ENCODE measurements around the gene AMOTL1. TPM values are rescaled to one million over a fixed set of nuclear protein-coding genes. Genes with fewer than 3 reads are reported as not detected.

The AMOTL1 gene
- polyA plus RNA-seq, 1 of the 3 experiments (the other 2 are of a cell fraction): 10.7 TPM

DNA sequence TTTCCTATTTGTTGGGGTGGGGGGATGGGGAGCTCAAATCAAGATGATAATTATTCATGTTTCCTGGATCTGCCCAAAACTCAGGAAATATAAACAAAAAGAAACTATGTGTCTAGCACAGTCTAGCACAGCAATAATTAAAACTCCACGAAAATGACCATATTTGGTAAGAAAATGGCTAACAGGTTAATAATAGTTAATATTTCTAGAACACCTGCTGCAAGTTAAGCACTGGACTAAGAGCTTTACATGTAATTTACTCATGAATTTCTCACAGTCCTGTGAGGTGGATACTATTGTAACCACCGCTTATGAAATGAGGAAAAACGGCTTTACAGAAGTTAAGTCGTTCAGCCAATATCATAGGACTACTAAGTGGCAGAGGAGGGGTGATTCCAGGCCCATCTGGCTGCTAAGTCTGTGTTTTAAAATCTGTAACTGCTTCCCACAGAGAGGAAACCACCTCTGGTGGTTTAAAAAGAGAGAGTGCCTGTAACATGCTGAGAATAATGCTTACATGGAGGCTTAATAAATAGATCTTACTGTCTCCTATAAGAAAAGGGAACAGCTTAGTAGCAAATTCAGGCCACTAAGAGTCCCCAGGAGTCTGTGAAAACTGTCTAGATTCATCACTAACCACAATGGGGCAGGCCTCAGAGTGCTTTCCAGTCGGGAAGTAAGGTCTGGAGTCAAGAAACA is 11.0 kb upstream of the AMOTL1 start:
- Histone ChIP-seq H4K20me1 (ENCODE audit: insufficient read depth) (no peaks in the 10 kb centered on the region), H3K4me2 (no peak overlapping the region), H3K9ac (no peak overlapping the region), H2AFZ (ENCODE audit: low read depth) (no peak overlapping the region; the same call in 1 of the 2 replicates), H3K27me3 (ENCODE audit: insufficient read depth) (no peaks in the 10 kb centered on the region), H3K9me3 (no peaks in the 10 kb centered on the region), H3K4me1 (ENCODE audit: control insufficient read depth in 1 of 2, insufficient read depth in 2 of 2, low read depth in 1 of 2, low read length in 1 of 2) (peaks cover 0 to 1% of the 10 kb centered on the region in 2 experiments; a peak in 3 of 4 replicates), H3K9me2 (no peaks in the 10 kb centered on the region), H3K27ac (ENCODE audit: low read depth in 2 of 2, low read length in 1 of 2) (no peak overlapping the region), H3K79me2 (ENCODE audit: insufficient read depth) (no peaks in the 10 kb centered on the region), H3K36me3 (replicated peaks in 1 of 2; ENCODE audit: control insufficient read depth in 1 of 2, insufficient read depth in 2 of 2, low read length in 1 of 2) (no peaks in the 10 kb centered on the region), H3F3A (replicated peaks; ENCODE audit: insufficient read depth) (no peaks in the 10 kb centered on the region), H3K4me3 (ENCODE audit: low read depth in 2 of 2, low read length in 1 of 2) (no peak overlapping the region)
- WGBS (ENCODE audit: low lambda C conversion rate): 89% methylated on average over 5 of the region's 5 CpGs
- ChIA-PET CTCF (interaction anchor here (0.8 to 5.7 kb wide), 5 partner anchors 9 to 180 kb away, joined by 3 to 36 read pairs (median 5); partner anchors contain the start of gene AMOTL1), POLR2A (no interaction called here)
- DNase-seq: no peak
- TF ChIP-seq SIN3A (IDR thresholded peaks at IDR 0.05; ENCODE audit: borderline replicate concordance, low read depth, low read length): no peak
- TF ChIP-seq, protein P1, sequence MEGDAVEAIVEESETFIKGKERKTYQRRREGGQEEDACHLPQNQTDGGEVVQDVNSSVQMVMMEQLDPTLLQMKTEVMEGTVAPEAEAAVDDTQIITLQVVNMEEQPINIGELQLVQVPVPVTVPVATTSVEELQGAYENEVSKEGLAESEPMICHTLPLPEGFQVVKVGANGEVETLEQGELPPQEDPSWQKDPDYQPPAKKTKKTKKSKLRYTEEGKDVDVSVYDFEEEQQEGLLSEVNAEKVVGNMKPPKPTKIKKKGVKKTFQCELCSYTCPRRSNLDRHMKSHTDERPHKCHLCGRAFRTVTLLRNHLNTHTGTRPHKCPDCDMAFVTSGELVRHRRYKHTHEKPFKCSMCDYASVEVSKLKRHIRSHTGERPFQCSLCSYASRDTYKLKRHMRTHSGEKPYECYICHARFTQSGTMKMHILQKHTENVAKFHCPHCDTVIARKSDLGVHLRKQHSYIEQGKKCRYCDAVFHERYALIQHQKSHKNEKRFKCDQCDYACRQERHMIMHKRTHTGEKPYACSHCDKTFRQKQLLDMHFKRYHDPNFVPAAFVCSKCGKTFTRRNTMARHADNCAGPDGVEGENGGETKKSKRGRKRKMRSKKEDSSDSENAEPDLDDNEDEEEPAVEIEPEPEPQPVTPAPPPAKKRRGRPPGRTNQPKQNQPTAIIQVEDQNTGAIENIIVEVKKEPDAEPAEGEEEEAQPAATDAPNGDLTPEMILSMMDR (IDR thresholded peaks at IDR 0.05): no peak

DNA sequence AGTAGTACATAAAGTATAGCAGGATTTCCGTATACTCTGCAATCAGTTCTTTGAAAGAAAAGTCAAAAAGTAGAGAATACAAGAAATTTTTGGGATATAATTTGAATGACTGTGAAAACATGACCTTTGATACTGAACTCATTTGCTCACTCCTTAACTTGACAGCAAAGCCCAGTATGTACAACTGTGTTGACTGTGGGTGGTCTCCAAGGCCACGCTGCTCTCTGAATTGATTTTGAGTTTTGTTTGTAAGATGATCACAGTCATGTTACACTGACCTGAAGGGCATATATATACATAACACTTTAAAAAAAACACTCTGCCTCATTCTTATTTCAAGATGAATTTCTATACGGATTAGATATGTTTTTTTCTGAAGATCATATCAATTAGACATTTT is 9.5 kb upstream of the AMOTL1 start:
- Histone ChIP-seq H3K4me1 (ENCODE audit: control insufficient read depth in 1 of 2, insufficient read depth in 2 of 2, low read depth in 1 of 2, low read length in 1 of 2) (no peaks in the 10 kb centered on the region; a peak in 3 of 4 replicates), H4K20me1 (ENCODE audit: insufficient read depth) (no peaks in the 10 kb centered on the region)

More for the DNA sequence above, 9.5 kb upstream of the AMOTL1 start:
- 92% methylated on average over 3 of the region's 3 CpGs for WGBS (ENCODE audit: low lambda C conversion rate)
- Histone ChIP-seq H3K9ac (no peak overlapping the region), H3K36me3 (replicated peaks in 1 of 2; ENCODE audit: control insufficient read depth in 1 of 2, insufficient read depth in 2 of 2, low read length in 1 of 2) (no peaks in the 10 kb centered on the region), H3K79me2 (ENCODE audit: insufficient read depth) (no peaks in the 10 kb centered on the region), H2AFZ (ENCODE audit: low read depth) (no peak overlapping the region), H3K4me3 (ENCODE audit: low read depth in 2 of 2, low read length in 1 of 2) (no peak overlapping the region), H3K27me3 (ENCODE audit: insufficient read depth) (no peaks in the 10 kb centered on the region), H3K4me2 (no peak overlapping the region), H3K9me3 (no peaks in the 10 kb centered on the region), H3K9me2 (no peaks in the 10 kb centered on the region), H3F3A (replicated peaks; ENCODE audit: insufficient read depth) (no peaks in the 10 kb centered on the region), H3K27ac (ENCODE audit: low read depth in 2 of 2, low read length in 1 of 2) (no peak overlapping the region)
- DNase-seq: no peak
- POLR2A ChIA-PET: interaction anchor here (0.7 to 0.8 kb wide), 2 partner anchors 9 to 30 kb away, joined by 4 read pairs; partner anchors contain the start of gene AMOTL1
- TF ChIP-seq MEF2A (IDR thresholded peaks at IDR 0.05; ENCODE audit: borderline replicate concordance, low read depth) (no peak), ELF1 (IDR thresholded peaks at IDR 0.05) (no peak), FOSL2 (IDR thresholded peaks at IDR 0.05; ENCODE audit: borderline replicate concordance, low read depth) (no peak), RFX5 (IDR thresholded peaks at IDR 0.05; ENCODE audit: low read length) (no peak), NFIC (IDR thresholded peaks at IDR 0.05; ENCODE audit: borderline replicate concordance) (no peak), EP300 (IDR thresholded peaks at IDR 0.05; ENCODE audit: borderline replicate concordance in 1 of 2, low read depth in 1 of 2, low read length in 1 of 2) (no peak), TEAD4 (IDR thresholded peaks at IDR 0.05; ENCODE audit: borderline replicate concordance, insufficient read depth) (no peak), JUND (IDR thresholded peaks at IDR 0.05) (no peak), CHD2 (IDR thresholded peaks at IDR 0.05; ENCODE audit: low read length, partially characterized antibody) (no peak), YY1 (IDR thresholded peaks at IDR 0.05; ENCODE audit: low read depth) (no peak), GABPA (IDR thresholded peaks at IDR 0.05; ENCODE audit: low read depth) (no peak)
- TF ChIP-seq, protein P2, sequence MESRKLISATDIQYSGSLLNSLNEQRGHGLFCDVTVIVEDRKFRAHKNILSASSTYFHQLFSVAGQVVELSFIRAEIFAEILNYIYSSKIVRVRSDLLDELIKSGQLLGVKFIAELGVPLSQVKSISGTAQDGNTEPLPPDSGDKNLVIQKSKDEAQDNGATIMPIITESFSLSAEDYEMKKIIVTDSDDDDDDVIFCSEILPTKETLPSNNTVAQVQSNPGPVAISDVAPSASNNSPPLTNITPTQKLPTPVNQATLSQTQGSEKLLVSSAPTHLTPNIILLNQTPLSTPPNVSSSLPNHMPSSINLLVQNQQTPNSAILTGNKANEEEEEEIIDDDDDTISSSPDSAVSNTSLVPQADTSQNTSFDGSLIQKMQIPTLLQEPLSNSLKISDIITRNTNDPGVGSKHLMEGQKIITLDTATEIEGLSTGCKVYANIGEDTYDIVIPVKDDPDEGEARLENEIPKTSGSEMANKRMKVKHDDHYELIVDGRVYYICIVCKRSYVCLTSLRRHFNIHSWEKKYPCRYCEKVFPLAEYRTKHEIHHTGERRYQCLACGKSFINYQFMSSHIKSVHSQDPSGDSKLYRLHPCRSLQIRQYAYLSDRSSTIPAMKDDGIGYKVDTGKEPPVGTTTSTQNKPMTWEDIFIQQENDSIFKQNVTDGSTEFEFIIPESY (IDR thresholded peaks at IDR 0.05; ENCODE audit: borderline replicate concordance, low read depth): no peak
- CTCF ChIA-PET: interaction anchor here (0.6 to 3.6 kb wide), 4 partner anchors 15 to 194 kb away, joined by 3 to 21 read pairs (median 3); no protein-coding TSS in a partner anchor
